Effector memory CD4-positive, alpha-beta T cell (primary cell): ENCODE data around the gene OR2F2.

Source experiments
- DNase-seq, 3 donors: peaks; one replicate each; pipeline ENCODE4 v3.0.0-alpha.2; 2020
- H3K27ac ChIP-seq: 2 replicates; pipeline ENCODE4 v1.7.0; 2013; ENCODE audit warnings: mild to moderate bottlenecking, low read length, moderate library complexity; ENCODE audit not compliant: insufficient read depth, poor library complexity, severe bottlenecking
- H3K27me3 ChIP-seq: replicated peaks from 2 replicates; pipeline ENCODE4 v1.7.0; 2013; ENCODE audit warnings: mild to moderate bottlenecking, low read length; ENCODE audit not compliant: insufficient read depth, control insufficient read depth, poor library complexity, severe bottlenecking
- H3K36me3 ChIP-seq: 2 replicates; pipeline ENCODE4 v1.7.0; 2013; ENCODE audit warnings: mild to moderate bottlenecking, low read length, moderate library complexity; ENCODE audit not compliant: control insufficient read depth, insufficient read depth
- H3K4me1 ChIP-seq: 2 replicates; pipeline ENCODE4 v1.7.0; 2013; ENCODE audit warnings: low read length, mild to moderate bottlenecking; ENCODE audit not compliant: control insufficient read depth, insufficient read depth, poor library complexity, severe bottlenecking
- H3K4me3 ChIP-seq: 2 replicates; pipeline ENCODE4 v1.7.0; 2013; ENCODE audit warnings: low read length, low read depth, mild to moderate bottlenecking; ENCODE audit not compliant: insufficient read depth, poor library complexity, severe bottlenecking
- H3K9me3 ChIP-seq: 2 replicates; pipeline ENCODE4 v1.7.0; 2013; ENCODE audit warnings: mild to moderate bottlenecking, low read length, moderate library complexity; ENCODE audit not compliant: control insufficient read depth
- total RNA-seq, 3 donors: gene quantifications; one replicate each; lab custom pipeline; 2026; lab: John Stamatoyannopoulos, UW

The OR2F2 gene
- total RNA-seq: 0 reads per million in 3 donors

- Histone ChIP-seq H3K27ac (no peak within 1 kb of the TSS), H3K4me3 (no peak within 1 kb of the TSS), H3K4me1 (no peaks in the 10 kb centered on the region), H3K27me3 (no peaks in the 10 kb centered on the region), H3K36me3 (no peaks in the 10 kb centered on the region), H3K9me3 (no peaks in the 10 kb centered on the region)
- no peak for DNase-seq
Observed at GRCh38 chr7:143934526-143935325, at the start of gene OR2F2. TSS of gene OR2F2 (plus strand) at chr7:143935233. CDS start at chr7:143935233, 0 bp downstream.

- no peak overlapping the region for H3K27ac ChIP-seq
- H3K9me3 ChIP-seq: no peaks in the 10 kb centered on the region
- DNase-seq: no peak
- H3K36me3 ChIP-seq: no peaks in the 10 kb centered on the region
- H3K4me1 ChIP-seq: peaks cover 10% of the 10 kb centered on the region
- peaks cover 19% of the 10 kb centered on the region for H3K27me3 ChIP-seq
- H3K4me3 ChIP-seq: no peak overlapping the region
Observed at GRCh38 chr7:143885951-143886350, 49.1 kb upstream of the OR2F2 start.

GRCh38 chr7:143886826-143887477 lies 48.1 kb upstream of the OR2F2 start:
- Histone ChIP-seq H3K27ac (no peak overlapping the region), H3K36me3 (no peaks in the 10 kb centered on the region), H3K27me3 (peaks cover 19% of the 10 kb centered on the region), H3K4me3 (no peak overlapping the region), H3K4me1 (peaks cover 10% of the 10 kb centered on the region), H3K9me3 (no peaks in the 10 kb centered on the region)
- DNase-seq: no peak

GRCh38 chr7:143889068-143889467 lies 46.0 kb upstream of the OR2F2 start:
- Histone ChIP-seq H3K9me3 (no peaks in the 10 kb centered on the region), H3K27ac (no peak overlapping the region), H3K4me1 (peaks cover 5% of the 10 kb centered on the region), H3K27me3 (peaks cover 12% of the 10 kb centered on the region), H3K36me3 (no peaks in the 10 kb centered on the region), H3K4me3 (no peak overlapping the region)
- DNase-seq: no peak

GRCh38 chr7:143890558-143890957 lies 44.5 kb upstream of the OR2F2 start:
- no peak for DNase-seq
- Histone ChIP-seq H3K4me3 (no peak overlapping the region), H3K27ac (no peak overlapping the region), H3K9me3 (no peaks in the 10 kb centered on the region), H3K36me3 (no peaks in the 10 kb centered on the region), H3K4me1 (no peaks in the 10 kb centered on the region), H3K27me3 (peaks cover 6% of the 10 kb centered on the region)

- no peak for DNase-seq
- Histone ChIP-seq H3K9me3 (no peaks in the 10 kb centered on the region), H3K27me3 (no peaks in the 10 kb centered on the region), H3K27ac (no peak overlapping the region), H3K4me1 (no peaks in the 10 kb centered on the region), H3K4me3 (no peak overlapping the region), H3K36me3 (no peaks in the 10 kb centered on the region)
Observed at GRCh38 chr7:143891457-143891856, 43.6 kb upstream of the OR2F2 start.

- Histone ChIP-seq H3K27me3 (no peaks in the 10 kb centered on the region), H3K9me3 (no peaks in the 10 kb centered on the region), H3K36me3 (no peaks in the 10 kb centered on the region), H3K27ac (no peak overlapping the region), H3K4me3 (no peak overlapping the region), H3K4me1 (no peaks in the 10 kb centered on the region)
- no peak for DNase-seq
Observed at GRCh38 chr7:143892527-143893300, 42.3 kb upstream of the OR2F2 start.

GRCh38 chr7:143896667-143897066 lies 38.4 kb upstream of the OR2F2 start:
- Histone ChIP-seq H3K36me3 (no peaks in the 10 kb centered on the region), H3K27me3 (no peaks in the 10 kb centered on the region), H3K9me3 (no peaks in the 10 kb centered on the region), H3K4me1 (no peaks in the 10 kb centered on the region), H3K4me3 (no peak overlapping the region), H3K27ac (no peak overlapping the region)
- no peak for DNase-seq

GRCh38 chr7:143898810-143899209 lies 36.2 kb upstream of the OR2F2 start:
- H3K27ac ChIP-seq: no peak overlapping the region

More at GRCh38 chr7:143898810-143899209, 36.2 kb upstream of the OR2F2 start:
- DNase-seq: no peak
- H3K9me3 ChIP-seq: no peaks in the 10 kb centered on the region
- H3K36me3 ChIP-seq: no peaks in the 10 kb centered on the region
- H3K4me3 ChIP-seq: no peak overlapping the region
- no peaks in the 10 kb centered on the region for H3K27me3 ChIP-seq
- H3K4me1 ChIP-seq: no peaks in the 10 kb centered on the region
